Urothelium cell line (cell line): ENCODE results near the gene MAP2K5.

Experiments used
- DNase-seq: peaks from one replicate; pipeline ENCODE4 v3.0.0; 2011; ENCODE audit warnings: low spot score, mixed read lengths
- FAIRE-seq: peaks from 2 replicates; lab custom pipeline; 2011; peaks lifted over from hg19 to GRCh38; lab: Jason Lieb, UNC

Gene MAP2K5

DNA sequence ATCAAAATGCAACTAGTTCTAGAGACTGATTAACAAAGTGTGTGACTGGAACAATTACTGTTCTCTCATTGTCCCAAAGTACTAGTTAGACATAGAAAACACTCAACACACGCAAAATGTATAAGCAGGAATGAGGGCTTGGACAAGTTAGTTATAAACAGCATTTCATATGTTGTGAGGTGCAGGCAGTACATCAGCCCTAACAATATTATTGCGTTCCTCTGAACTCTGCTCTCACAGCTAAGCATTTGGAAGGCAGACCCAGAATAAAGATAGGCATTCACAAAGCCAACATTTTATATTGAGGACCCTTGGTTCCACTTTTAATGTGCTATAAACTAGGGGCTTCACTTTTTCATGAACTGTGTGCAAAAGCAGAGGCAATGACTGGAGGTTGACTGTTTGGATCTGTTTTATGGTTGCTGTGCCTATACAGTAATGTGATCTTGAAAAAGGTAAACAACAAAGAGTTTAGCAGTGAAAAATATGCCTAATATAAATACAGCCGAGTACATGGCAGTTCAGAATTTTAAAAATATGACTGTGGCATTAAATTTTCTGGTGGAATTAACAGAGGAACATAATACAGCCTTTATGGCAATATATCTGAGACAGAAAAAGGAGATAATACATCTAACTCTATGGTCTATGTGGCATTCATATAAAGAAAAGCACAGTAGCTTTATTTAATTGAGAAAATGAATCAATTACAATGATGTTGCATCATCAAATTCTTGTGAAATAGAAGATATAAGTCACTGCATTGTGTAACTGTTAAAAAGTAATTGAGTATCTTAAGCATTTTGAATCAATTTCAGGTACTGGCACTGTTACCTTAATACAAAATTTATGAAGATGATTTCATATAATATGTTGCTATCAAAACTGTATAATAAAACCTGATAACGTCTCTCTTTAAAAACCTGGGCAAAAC is 202.8 kb downstream of the MAP2K5 start:
- DNase-seq = no peak
- peak; percentile 92 for FAIRE-seq

DNA sequence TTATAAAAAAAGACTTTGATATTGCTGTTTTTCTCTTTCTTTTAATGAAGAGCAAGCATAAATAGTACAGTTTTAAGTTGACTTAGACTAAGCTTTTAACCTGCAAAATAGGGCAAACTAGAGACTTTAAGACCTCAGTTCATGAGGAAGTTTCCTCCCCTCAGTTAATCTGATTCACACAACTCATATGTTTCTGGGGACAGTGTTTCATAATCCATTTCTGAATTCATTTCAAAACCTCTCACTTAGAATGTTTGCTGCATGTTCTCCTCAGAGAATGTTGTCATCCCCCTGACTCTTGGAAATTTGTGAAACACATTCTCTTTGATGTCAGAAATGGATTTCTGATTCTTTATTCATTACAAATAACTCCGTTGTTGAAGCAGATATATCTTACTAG is 203.5 kb downstream of the MAP2K5 start:
- DNase-seq = no peak
- FAIRE-seq = no peak

DNA sequence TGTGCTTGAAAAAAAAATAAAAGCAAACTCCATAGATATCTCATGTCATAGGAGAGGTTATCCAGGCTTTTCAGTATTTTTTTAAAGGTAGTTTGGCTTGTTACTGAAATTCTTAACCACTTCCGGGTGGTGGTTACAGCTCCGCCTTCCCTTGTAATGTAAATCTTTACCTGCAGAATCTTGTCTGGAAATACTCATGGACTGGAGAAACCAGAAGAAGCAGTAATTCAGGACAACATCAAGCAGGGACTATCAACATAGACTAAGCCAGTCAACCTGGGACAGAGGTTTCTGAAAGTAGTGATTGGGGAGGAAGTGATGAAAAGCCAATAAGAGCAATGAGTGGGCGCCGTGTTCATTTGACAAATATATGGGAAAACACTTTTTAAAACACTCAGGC is 203.9 kb downstream of the MAP2K5 start:
- FAIRE-seq (no peak), DNase-seq (no peak)

DNA sequence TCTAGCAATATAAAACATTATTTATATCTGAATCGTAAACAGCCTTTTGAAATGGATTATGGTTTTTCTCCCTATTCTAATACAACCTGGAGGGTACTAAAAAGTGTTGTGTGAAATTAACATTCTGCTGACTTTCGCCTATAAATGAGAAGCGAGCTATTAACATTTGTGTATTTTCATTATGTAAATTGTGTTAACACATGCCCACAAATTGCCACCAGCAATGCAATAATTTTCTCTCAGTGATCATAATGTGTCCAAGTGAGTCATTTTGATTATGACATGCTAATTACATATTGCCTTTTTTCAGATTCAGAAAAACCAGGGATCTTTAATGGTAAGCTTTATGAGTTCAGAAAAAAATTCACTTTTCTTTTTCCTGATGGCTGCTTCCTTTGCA is 205.4 kb downstream of the MAP2K5 start:
- DNase-seq = no peak
- no peak for FAIRE-seq

DNA sequence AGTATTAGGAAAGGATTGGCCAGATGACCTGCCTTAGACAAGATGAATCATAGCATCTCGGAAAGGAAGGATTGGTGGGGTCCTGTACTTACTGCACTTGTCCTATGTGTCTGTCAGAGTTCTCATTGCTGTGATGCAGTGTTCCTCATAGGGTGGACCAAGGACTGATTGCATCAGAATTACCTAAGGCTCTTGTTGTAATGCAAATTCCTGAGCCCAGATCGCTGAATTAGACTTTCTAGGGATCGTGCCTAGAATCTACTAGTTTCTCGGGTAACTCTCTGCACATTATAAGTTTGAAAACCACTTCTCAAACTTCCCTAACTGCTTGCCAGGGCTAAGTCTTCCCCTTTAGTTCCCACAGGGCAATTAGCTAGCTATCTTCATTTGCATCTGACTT is 207.9 kb downstream of the MAP2K5 start:
- DNase-seq = no peak
- no peak for FAIRE-seq

DNA sequence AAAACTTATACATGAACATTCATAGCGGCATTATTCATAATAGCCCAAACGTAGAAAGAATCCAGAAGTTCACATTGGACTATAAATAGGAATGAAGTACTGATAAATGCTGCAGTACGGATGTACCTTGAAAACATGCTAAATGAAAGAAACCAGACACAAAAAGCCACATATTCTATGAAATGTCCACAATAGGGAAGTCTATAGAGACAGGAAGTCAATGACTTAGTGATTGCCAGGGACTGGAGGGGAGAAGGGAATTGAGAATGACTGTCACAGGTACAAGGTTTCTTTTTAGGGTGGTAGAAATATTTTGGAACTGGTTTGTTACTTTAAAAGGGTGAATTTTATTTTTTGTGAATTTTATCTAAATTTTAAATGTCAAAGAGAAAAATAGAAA is 211.4 kb downstream of the MAP2K5 start:
- no peak for FAIRE-seq
- no peak for DNase-seq

DNA sequence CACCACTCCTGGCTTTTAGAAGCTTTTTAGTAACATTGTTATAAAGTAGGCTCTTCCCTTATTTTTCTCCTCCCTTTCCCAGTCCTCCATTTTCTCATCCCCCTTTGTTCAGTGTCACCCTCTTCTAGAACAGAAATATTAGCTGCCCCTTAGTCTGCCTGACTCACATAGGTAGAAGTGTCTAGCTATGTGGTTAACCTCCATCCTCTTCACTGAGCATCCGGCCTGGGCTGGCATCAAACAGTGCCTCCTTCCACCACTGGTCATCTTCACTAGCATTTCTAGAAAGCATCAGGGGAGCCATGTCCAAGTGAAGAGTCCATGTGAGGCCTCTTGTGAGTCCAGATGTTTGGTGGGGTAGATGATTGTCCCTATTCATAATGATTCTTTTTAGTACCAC is 212.8 kb downstream of the MAP2K5 start:
- FAIRE-seq (no peak), DNase-seq (no peak)

DNA sequence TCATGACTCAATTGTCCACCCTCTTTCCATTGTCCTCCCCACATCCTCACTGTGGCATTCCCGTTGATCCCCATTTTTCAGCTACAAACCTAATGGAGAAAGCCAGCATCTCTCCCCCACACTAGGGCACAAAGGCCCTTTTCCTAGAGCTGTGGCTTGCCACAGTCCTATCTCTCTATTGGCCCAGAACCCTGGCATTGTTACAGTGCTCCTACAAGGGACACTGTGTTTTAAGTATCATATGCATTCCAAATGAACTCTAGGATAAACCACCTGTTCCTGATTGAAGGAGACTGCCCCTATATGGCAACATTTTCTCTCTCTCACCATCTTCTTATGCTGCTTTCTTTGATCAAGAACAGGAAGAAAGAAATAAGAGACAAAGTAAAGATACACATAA is 213.4 kb downstream of the MAP2K5 start:
- no peak for FAIRE-seq
- DNase-seq = no peak

DNA sequence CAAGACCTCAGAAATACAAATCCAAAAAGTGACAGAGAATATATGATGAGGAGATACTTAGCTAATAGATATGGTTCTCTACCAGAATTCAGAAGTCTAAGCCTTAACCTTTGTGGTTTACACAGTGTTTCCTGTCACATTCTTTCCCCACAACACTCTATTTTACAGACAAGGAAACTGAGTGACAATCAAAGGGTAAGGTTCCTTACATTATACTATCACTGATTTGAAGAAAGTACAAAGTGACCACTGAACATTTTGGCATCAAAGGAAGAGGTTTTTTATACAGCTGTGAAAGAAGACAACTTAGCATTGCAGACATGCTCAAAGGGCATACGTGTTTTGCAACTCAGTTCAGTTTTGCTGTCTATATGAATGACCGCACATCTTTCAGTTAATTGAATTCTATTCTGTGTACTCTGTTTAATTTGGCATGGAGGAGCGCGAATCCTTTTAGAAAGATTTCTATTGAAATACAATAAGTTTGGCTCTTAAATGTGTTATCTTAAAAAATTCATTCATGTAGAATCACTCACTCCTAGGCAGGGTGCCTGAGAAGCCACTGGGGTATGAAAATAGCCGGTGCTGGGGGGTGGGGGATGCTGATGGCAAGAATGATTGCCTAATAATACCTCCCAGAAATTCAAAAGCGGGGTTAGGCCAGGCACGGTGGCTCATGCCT is 216.3 kb downstream of the MAP2K5 start:
- FAIRE-seq = no peak
- DNase-seq = no peak

DNA sequence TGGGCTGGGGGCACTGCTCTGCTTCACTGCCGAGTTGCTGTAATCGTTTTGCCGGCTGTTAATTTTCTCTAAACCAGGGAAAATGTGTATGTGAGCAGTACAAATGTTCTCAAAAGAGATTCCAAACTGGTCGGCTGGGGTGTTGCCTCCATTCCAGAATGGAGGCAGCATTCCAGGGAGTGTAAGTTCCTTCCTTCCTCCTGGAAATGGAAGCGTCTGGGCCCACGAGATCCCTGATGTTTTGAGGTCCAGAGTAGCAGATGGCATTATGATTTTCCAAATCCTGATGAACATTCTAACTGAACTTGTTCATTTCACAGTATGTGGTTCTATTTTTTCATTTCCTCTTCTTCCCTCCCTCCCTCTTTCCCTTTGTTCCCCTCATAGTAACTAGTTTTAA is 218.4 kb downstream of the MAP2K5 start:
- FAIRE-seq (peak; percentile 52), DNase-seq (no peak)

DNA sequence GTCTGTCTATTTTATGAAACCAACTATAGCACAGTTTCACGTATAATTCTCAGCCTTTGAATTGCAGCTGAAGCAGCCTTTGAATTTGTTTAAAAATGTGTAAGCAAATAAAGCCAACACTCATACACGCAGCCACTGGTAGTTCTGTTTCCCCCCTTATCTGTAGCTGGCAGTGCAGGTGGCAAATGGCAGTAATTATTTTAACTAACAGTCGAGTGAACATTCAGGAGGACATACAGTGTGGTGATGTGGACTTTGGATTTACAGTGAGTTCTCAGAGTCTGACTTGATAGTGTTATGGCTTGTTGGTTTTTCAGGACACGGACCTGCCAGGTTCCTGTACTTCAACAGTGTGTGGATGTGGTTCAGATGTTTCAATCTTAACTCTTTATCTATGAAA is 218.8 kb downstream of the MAP2K5 start:
- no peak for DNase-seq
- FAIRE-seq = no peak

DNA sequence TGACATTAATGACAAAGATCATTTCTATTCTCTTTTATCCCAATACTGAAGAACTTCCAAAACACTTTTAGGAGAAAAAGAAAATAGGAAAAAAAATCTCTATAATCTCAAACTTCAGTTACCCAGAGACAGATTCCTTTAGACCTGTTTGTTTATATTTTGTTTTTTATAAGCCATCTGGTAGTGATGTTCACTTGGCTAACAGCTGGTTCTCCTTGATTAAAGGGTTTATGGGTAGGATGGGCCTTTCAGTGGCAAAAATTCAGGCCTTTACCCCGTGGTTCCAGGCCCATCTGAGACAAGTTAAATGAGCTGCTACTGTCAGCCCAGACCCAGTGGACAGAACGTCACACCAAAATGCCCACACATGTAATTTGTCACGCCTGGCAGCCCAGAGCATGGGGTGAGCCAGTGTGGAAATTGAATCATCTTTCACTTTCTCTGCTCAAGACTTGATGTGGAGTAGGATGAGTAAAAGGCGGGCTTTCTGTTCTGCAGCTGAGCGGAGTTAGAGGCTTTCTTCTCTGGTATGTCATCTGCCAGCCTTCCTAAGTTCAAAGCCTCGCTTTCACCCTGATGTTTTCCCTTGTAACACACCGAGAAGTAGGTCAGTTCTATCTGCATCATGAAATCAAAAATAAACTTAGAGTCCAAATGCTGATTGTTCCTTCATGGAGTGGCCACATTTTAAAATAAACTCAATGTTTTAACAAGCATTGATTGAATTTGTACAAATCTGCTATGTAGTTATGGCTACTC is 220.3 kb downstream of the MAP2K5 start:
- DNase-seq (no peak), FAIRE-seq (peak; percentile 50)

DNA sequence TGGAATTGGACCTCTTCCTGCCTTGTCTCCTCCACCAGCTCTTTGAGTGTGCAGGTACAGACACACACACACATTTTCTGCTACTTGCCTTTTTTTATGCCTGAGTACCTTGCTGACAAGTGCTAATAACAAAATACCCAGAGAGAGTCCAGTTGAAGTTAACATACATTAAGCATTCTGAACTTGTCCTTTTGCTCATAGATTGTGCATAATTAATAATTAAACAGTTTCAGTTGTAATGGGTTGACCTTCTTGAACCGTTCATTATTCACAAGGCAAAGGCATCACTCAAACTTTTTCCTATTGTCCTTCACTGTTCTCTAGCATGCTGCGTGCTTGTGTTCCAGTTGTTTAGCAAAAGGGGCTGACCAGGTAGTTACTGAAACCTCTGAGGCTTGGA is 223.2 kb downstream of the MAP2K5 start:
- no peak for DNase-seq
- no peak for FAIRE-seq

DNA sequence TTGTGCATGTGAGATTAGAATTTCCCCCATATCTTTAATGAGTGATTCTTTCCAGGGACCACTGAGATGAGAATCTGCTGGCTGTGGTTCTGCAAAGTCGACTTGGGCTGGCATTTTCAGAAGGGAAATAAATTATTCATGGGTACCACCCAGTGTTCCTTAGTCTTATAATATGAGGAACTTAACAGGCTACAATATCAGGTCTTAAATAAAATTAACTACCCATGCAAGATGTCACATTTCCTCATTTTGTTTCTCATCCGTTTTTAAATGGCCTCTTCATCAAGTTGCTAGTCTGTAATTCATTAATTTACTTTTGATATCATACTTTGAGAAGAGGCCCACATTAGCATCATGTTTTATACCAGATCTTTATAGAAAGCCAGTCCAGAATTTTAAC is 224.5 kb downstream of the MAP2K5 start:
- FAIRE-seq = no peak
- DNase-seq = no peak

DNA sequence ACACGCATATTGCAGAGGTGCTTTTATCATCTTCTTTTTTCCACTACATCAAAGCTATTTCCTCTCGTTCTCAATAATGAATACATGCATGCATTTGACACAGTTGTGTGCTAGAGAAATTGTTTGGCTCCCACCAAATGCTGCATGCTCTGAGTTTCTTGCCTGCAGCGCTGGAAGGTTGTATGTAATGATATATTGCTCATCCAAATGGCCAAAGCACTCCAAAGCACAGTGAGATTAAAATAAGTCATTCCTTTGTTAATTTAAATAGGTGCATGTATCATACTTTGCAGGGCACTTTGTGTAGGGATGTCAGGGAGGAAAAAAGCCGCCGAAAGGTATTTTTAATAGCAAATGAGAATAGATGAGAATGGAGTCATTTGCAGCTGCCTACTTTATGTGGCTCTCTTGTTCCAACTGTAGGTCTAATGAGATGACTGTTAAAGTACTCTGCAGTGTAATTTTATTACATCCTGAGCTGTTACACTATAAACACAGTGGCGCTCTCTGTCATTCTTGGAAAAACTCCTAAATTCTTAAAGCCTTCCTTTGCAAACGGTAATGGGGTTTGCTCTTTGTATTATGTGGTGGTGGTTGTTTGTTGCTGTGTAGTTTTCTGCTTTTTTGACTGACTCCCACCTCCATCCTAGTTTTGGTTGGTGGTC is 225.9 kb downstream of the MAP2K5 start:
- DNase-seq (no peak), FAIRE-seq (no peak)

DNA sequence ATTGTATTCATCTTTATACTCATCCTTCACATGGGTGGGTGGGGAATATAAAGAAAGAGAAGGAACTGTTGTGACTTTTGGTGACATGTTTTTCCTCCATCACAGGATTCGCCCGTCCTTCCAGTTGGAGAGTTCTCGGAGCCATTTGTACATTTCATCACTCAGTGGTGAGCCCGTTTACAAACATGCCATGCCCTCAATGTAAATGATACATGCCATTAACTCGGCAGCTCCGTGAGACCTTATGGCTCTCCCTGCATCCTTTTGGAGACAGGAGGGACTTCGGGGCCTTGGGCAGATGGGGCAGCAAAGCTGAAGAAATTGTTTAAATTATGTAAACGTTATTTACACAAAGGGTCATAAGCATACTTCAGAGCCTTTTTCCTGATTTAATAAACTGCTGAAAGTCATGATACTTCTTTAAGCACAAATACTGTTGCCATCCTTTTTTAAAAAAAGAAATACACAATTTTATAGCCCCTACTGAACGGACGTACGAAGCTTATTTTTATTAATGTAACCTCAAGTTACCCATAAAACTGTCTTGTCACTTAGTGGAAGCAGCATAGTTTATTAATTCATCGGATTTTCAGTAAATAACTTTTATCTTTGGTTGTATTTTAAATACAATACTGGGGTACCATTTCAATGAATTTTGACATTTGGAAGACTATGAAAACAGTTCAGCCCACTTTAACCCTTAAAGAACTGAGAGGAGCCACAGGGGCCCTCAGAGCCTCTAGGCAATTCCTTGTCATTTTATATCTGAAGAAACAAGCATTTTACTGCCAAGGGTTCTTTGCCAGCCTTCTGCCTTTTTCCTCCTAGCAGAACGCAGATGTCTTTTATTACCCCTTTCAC is 227.2 kb downstream of the MAP2K5 start:
- no peak for FAIRE-seq
- DNase-seq = no peak

DNA sequence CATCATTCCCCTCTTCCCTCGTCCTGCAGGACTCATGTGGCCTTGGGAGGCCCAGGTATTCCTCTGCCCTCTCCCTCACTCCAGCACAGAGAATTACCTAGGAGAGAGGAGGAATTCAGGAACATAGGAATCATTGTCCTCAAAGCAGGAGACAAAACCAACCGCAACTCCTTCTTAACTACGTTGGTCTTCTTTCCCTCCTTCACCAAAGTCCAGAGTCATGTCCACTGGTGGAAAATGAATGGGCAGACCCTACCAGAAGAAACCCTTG is 227.8 kb downstream of the MAP2K5 start:
- no peak for DNase-seq
- FAIRE-seq = no peak

DNA sequence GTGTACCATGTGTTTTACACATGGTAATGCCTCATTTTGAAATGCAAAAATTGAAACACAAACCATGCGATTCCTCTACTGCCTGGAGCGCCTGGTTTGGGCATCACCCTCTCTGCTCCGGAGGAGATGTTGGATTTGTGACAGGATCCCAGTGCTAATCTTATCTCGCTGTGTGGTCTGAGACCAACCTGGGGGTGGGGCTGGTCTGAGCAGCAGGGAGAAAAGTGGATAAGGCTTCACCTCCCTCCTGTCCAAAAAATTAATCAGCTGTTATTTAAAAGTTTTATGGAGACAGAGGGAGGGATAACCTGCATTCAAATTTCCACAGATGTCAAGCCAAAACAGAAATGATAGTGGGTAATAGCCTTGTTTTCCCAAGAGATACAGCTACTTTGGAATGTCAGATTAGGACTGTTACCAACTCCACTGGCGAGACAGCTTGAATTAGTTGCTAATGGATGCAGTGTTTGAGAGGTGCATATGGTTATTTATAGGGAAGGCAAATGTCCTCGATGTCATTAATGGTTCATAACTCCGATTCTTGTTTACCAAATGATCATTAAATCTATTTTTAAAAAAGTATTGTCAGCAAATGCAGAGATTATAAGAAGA is 228.8 kb downstream of the MAP2K5 start:
- no peak for DNase-seq
- no peak for FAIRE-seq

DNA sequence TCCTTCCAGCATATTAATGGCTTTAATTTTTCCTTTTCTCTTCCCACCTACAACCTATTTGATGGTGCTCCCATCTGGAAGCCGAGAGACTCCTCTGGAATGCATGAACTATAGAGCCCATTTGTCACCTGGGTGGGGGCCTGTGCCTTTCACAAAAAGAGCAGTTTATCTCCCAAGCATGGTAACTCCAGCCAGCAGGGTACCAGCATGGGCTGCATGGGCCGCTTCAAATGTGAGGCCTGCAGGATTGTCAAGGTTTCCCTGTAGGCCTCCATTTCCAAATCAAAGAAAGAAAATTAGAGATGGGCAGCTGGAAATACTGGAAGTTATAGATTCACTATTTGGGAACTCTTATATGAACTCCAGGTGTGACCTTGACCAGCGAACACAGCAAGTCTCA is 232.1 kb downstream of the MAP2K5 start:
- DNase-seq (no peak), FAIRE-seq (no peak)

DNA sequence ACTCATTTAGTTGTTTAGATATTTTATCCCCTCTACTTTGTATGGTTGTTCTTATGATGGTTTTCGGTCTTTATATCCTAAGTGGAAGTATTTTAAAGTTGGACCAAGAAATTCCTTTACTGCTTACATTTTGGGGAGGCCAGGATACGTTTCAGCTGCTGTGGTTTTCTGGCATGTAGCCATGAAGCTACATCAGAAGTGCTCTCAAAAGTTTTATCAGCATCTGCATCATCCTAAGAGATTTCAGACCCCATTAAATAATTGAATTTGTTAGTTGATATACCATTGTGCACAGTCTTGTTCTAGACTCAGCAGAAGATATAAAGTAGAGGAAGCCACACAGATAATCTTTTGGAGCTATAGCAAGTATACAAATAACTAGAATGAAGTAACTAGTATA is 232.7 kb downstream of the MAP2K5 start:
- FAIRE-seq (no peak), DNase-seq (no peak)
